Muscle layer of colon (tissue), 2 donors: Measurements from ENCODE around the gene OR5M11.
"Not testable (repeated sequence)": the region's sequence is repeated elsewhere in the genome, so short reads cannot be mapped to it uniquely, and the experiment has no call there.

Experiments used
- H3K27ac ChIP-seq: one replicate; pipeline ENCODE4 v1.7.0; 2013; ENCODE audit warnings: low read depth, mild to moderate bottlenecking, low read length, moderate library complexity
- H3K27me3 ChIP-seq, 2 donors: one replicate each; pipeline ENCODE4 v1.7.0; 2013; ENCODE audit warnings: low read length in 2 of 2, mild to moderate bottlenecking in 2 of 2; ENCODE audit not compliant: insufficient read depth in 2 of 2, control insufficient read depth in 1 of 2
- H3K36me3 ChIP-seq: one replicate; pipeline ENCODE4 v1.7.0; 2013; ENCODE audit warnings: mild to moderate bottlenecking, low read length; ENCODE audit not compliant: insufficient read depth
- H3K4me1 ChIP-seq: one replicate; pipeline ENCODE4 v1.7.0; 2013; ENCODE audit warnings: mild to moderate bottlenecking, low read length; ENCODE audit not compliant: insufficient read depth
- H3K4me3 ChIP-seq, 2 donors: one replicate each; pipeline ENCODE4 v1.7.0; 2013; ENCODE audit warnings: low read length in 2 of 2, low read depth in 1 of 2, mild to moderate bottlenecking in 1 of 2, moderate library complexity in 1 of 2
- H3K9ac ChIP-seq: one replicate; pipeline ENCODE4 v1.7.0; 2013; ENCODE audit warnings: low read length
- H3K9me3 ChIP-seq: one replicate; pipeline ENCODE4 v1.7.0; 2013; ENCODE audit warnings: mild to moderate bottlenecking, low read length
- donor health status: abdominal sarcoma.
- donor health status: Adenocarcinoma of cecum.

OR5M11 gene

GRCh38 chr11:56543157-56543556, at the start of gene OR5M11:
Gene OR5M11 (minus strand): TSS chr11:56543257. CDS start chr11:56543257, 0 bp downstream.
- no peaks in the 10 kb centered on the region for H3K27me3 ChIP-seq
- no peak within 1 kb of the TSS for H3K9ac ChIP-seq
- no peaks in the 10 kb centered on the region for H3K9me3 ChIP-seq

DNA sequence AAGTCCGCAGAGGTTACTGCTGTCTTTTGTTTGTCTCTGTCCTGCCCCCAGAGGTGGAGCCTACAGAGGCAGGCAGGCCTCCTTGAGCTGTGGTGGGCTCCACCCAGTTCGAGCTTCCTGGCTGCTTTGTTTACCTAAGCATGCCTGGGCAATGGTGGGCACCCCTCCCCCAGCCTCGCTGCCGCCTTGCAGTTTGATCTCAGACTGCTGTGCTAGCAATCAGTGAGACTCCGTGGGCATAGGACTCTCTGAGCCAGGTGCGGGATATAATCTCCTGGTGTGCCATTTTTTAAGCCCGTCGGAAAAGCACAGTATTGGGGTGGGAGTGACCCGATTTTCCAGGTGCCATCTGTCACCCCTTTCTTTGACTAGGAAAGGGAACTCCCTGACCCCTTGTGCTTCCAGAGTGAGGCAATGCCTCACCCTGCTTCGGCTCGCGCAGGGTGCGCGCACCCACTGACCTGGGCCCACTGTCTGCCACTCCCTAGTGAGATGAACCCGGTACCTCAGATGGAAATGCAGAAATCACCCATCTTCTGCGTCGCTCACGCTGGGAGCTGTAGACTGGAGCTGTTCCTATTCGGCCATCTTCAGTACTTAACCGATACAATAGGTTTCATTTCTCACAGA, 49.1 kb upstream of the OR5M11 start:
- H3K27me3 ChIP-seq, H3K4me3 ChIP-seq, H3K9ac ChIP-seq, H3K36me3 ChIP-seq, H3K9me3 ChIP-seq, H3K4me1 ChIP-seq, H3K27ac ChIP-seq: not testable (repeated sequence)

More at GRCh38 chr11:56543157-56543556, at the start of gene OR5M11:
- Histone ChIP-seq H3K36me3 (no peaks in the 10 kb centered on the region), H3K4me1 (no peaks in the 10 kb centered on the region), H3K27ac (no peak within 1 kb of the TSS), H3K4me3 (no peak within 1 kb of the TSS)

DNA sequence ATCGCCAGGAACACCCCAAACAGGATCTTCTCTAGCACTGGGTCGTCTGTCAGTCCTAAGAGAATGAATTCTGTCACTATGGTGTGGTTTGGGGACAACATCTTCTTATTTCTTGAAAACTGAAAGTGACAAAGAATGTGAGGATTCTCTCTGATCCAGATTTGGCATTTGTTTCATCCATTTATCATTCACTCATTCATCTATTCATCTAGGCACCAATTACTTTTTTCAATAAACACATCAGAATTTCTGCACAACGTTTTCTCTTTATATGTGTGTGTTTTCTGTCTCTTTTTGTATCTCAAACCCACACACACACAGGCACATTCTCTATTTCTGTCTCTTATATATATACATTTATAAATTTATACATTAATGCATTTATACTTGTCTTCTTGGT, 34.6 kb upstream of the OR5M11 start, which contains the start of gene OR5M10:
Gene OR5M10, minus strand, starts transcription at position 101 of the 400 bp plus-strand sequence. Its CDS starts 0 bp downstream, at position 101.
- Histone ChIP-seq H3K4me1 (no peaks in the 10 kb centered on the region), H3K27ac (no peak within 1 kb of the TSS), H3K27me3 (no peaks in the 10 kb centered on the region), H3K9me3 (no peaks in the 10 kb centered on the region), H3K4me3 (no peak within 1 kb of the TSS), H3K9ac (no peak within 1 kb of the TSS), H3K36me3 (no peaks in the 10 kb centered on the region)

- H3K9me3 ChIP-seq = no peaks in the 10 kb centered on the region
- no peaks in the 10 kb centered on the region for H3K27me3 ChIP-seq
- H3K36me3 ChIP-seq = no peaks in the 10 kb centered on the region
- no peak overlapping the region for H3K9ac ChIP-seq
- no peaks in the 10 kb centered on the region for H3K4me1 ChIP-seq
- no peak overlapping the region for H3K27ac ChIP-seq
- no peak overlapping the region for H3K4me3 ChIP-seq
Measured at GRCh38 chr11:56558574-56558973, 15.5 kb upstream of the OR5M11 start.

DNA sequence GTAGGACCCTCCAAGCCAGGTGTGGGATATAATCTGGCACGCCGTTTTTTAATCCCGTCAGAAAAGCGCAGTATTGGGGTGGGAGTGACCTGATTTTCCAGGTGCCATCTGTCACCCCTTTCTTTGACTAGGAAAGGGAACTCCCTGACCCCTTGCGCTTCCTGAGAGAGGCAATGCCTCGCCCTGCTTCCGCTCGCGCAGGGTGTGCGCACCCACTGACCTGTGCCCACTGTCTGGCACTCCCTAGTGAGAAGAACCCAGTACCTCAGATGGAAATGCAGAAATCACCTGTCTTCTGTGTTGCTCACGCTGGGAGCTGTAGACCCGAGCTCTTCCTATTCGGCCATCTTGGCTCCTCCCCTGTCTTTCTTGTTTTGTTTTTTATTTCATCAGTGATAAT, 11.6 kb upstream of the OR5M11 start:
- H3K4me3 ChIP-seq, H3K36me3 ChIP-seq, H3K27me3 ChIP-seq, H3K9ac ChIP-seq, H3K9me3 ChIP-seq, H3K4me1 ChIP-seq, H3K27ac ChIP-seq: not testable (repeated sequence)

- H3K27ac ChIP-seq = no peak overlapping the region
Measured at GRCh38 chr11:56545531-56545930, 2.5 kb upstream of the OR5M11 start.

DNA sequence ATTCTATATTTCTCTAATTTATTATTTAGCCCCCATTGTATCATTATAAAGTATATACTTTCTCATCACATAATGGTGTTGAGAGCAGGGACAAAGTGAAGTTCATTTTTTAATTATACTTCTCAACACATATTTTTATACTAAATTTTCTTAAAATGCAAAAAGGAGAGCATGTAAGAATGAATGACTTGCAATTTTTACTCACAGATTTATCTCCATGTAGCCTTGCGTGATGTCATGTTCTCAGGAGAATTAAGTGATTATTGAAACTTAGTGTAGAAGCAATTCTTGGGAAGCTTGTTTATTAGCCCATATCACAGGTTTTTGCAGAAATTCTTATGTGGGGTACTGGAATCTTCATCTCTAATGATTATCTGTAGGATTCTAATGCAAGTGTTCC, 682 bp upstream of the OR5M11 start:
- Histone ChIP-seq H3K4me1 (no peaks in the 10 kb centered on the region), H3K9ac (no peak overlapping the region), H3K9me3 (no peaks in the 10 kb centered on the region), H3K36me3 (no peaks in the 10 kb centered on the region), H3K4me3 (no peak overlapping the region), H3K27ac (no peak overlapping the region), H3K27me3 (no peaks in the 10 kb centered on the region)

More at GRCh38 chr11:56545531-56545930, 2.5 kb upstream of the OR5M11 start:
- Histone ChIP-seq H3K27me3 (no peaks in the 10 kb centered on the region), H3K9me3 (no peaks in the 10 kb centered on the region), H3K36me3 (no peaks in the 10 kb centered on the region), H3K4me1 (no peaks in the 10 kb centered on the region), H3K9ac (no peak overlapping the region), H3K4me3 (no peak overlapping the region)

DNA sequence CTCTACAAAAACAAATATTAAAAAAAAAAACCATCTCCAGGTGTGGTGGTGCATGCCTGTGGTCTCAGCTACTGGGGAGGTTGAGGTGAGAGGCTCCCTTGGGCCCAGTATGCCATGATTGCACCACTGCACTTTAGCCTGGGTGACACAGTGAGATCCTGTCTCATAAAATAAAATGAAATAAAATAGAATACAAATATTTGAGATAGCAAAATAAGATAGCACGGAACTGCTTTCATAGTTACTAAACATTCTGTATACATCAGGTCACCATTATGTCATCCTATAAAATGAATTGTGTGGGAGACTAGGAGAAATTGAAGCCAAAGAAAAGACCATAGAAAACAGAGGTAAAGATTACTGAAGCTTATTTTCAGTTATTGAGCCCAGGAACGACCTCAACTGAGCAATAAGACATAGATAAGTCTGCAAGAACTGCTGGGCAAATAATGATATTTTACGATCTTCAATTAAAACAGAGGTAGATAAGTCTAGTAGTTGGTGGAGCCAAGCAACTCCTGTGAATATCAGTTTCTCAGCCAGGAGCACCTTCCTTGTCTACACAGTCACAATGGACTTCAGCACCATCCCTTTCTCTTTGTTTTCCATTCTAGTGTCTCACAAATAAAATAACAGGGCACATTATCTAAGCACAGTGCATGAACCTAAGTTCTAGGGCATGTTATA, 9.9 kb downstream of the OR5M11 start:
- no peaks in the 10 kb centered on the region for H3K27me3 ChIP-seq
- no peaks in the 10 kb centered on the region for H3K36me3 ChIP-seq
- H3K27ac ChIP-seq = no peak overlapping the region
- H3K9ac ChIP-seq = no peak overlapping the region
- H3K4me3 ChIP-seq = no peak overlapping the region
- no peaks in the 10 kb centered on the region for H3K4me1 ChIP-seq
- no peaks in the 10 kb centered on the region for H3K9me3 ChIP-seq

DNA sequence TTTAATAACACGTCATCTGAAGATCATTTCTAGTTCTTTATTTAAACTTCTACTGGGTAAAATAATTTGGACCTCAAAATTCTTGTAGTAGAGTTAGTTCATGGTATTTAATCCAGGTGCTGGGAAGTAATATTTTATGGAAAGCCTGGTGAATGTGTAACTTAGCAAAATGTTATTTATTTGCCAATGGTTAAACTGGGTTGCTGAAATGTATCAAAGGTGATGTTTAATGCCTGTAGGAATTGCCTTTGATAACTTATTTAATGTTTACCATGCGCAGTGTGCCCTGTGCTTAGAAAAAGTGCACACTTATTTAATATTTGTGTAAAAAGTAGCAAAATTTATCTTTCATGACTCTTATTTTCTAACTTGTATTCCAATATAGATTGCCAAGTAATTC, 11.2 kb downstream of the OR5M11 start:
- no peaks in the 10 kb centered on the region for H3K4me1 ChIP-seq
- no peaks in the 10 kb centered on the region for H3K36me3 ChIP-seq

GRCh38 chr11:56522008-56522407, 21.0 kb downstream of the OR5M11 start:
- Histone ChIP-seq H3K27me3 (no peaks in the 10 kb centered on the region), H3K27ac (no peak overlapping the region), H3K36me3 (no peaks in the 10 kb centered on the region), H3K9me3 (no peaks in the 10 kb centered on the region), H3K9ac (no peak overlapping the region), H3K4me3 (no peak overlapping the region), H3K4me1 (no peaks in the 10 kb centered on the region)

More for the DNA sequence above, 11.2 kb downstream of the OR5M11 start:
- Histone ChIP-seq H3K4me3 (no peak overlapping the region), H3K27me3 (no peaks in the 10 kb centered on the region), H3K9me3 (no peaks in the 10 kb centered on the region), H3K9ac (no peak overlapping the region), H3K27ac (no peak overlapping the region)

GRCh38 chr11:56513280-56513679, 29.8 kb downstream of the OR5M11 start:
- Histone ChIP-seq H3K4me3 (no peak overlapping the region), H3K36me3 (no peaks in the 10 kb centered on the region), H3K9me3 (no peaks in the 10 kb centered on the region), H3K27ac (no peak overlapping the region), H3K4me1 (no peaks in the 10 kb centered on the region), H3K27me3 (no peaks in the 10 kb centered on the region), H3K9ac (no peak overlapping the region)

GRCh38 chr11:56509439-56509838, 33.6 kb downstream of the OR5M11 start:
- Histone ChIP-seq H3K36me3 (no peaks in the 10 kb centered on the region), H3K9me3 (no peaks in the 10 kb centered on the region), H3K4me3 (no peak overlapping the region), H3K27ac (no peak overlapping the region), H3K9ac (no peak overlapping the region), H3K27me3 (no peaks in the 10 kb centered on the region), H3K4me1 (no peaks in the 10 kb centered on the region)
